ENCODE results near the gene TMEM178B. TPM values are rescaled to one million over a fixed set of nuclear protein-coding genes. Genes with fewer than 3 reads are reported as not detected.

TMEM178B gene
- total RNA-seq, 3 donors from 2014 or later (not counting 1 experiment from before 2014, with no cell fraction given) = not detected

DNA sequence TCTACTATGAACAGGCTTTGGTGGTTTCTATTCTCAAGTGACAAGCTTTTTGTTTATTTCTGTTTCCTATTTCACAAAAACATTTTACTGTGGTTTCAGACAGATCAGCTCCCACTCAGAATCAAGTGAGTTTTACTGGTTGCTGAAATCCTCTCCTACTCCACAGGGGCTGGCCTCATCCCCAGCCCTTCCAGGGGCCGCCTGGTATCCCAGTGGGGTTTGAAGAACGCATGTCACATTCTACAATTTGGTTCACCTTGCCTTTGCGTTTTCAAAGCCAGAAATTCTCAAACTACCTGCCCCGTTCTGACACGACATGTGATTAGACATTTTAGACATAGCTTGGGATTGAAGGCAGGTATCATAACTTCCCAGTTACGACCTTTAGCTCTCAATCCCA, 316.5 kb downstream of the TMEM178B start:
- Mint-ChIP-seq H3K27ac (no peak overlapping the region), H3K4me3 (no peak overlapping the region), H3K9me3 (no peaks in the 10 kb centered on the region), H3K36me3 (no peaks in the 10 kb centered on the region), H3K27me3 (ENCODE audit: low read depth in 2 of 2) (peaks cover 18 to 26% of the 10 kb centered on the region in 2 donors), H3K4me1 (no peaks in the 10 kb centered on the region)
- WGBS (ENCODE audit: insufficient coverage) = 70% methylated on average over 4 of the region's 6 CpGs
- Histone ChIP-seq H3K27me3 (ENCODE audit: control insufficient read depth, insufficient read depth, low read length) (no peaks in the 10 kb centered on the region), H3K4me3 (ENCODE audit: low read length) (no peak overlapping the region), H3K27ac (ENCODE audit: low read length) (no peak overlapping the region), H3K4me1 (ENCODE audit: control insufficient read depth, insufficient read depth, low read length) (no peaks in the 10 kb centered on the region), H3K9me3 (ENCODE audit: control insufficient read depth, insufficient read depth, low read length) (no peaks in the 10 kb centered on the region), H3K36me3 (ENCODE audit: control insufficient read depth, insufficient read depth, low read length) (no peaks in the 10 kb centered on the region)
- ATAC-seq (no peak), DNase-seq (no peak)
- TF ChIP-seq, protein P1, sequence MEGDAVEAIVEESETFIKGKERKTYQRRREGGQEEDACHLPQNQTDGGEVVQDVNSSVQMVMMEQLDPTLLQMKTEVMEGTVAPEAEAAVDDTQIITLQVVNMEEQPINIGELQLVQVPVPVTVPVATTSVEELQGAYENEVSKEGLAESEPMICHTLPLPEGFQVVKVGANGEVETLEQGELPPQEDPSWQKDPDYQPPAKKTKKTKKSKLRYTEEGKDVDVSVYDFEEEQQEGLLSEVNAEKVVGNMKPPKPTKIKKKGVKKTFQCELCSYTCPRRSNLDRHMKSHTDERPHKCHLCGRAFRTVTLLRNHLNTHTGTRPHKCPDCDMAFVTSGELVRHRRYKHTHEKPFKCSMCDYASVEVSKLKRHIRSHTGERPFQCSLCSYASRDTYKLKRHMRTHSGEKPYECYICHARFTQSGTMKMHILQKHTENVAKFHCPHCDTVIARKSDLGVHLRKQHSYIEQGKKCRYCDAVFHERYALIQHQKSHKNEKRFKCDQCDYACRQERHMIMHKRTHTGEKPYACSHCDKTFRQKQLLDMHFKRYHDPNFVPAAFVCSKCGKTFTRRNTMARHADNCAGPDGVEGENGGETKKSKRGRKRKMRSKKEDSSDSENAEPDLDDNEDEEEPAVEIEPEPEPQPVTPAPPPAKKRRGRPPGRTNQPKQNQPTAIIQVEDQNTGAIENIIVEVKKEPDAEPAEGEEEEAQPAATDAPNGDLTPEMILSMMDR (IDR thresholded peaks at IDR 0.05) = no peak
- intact Hi-C loops (cut with micrococcal nuclease) = no loop called here

DNA sequence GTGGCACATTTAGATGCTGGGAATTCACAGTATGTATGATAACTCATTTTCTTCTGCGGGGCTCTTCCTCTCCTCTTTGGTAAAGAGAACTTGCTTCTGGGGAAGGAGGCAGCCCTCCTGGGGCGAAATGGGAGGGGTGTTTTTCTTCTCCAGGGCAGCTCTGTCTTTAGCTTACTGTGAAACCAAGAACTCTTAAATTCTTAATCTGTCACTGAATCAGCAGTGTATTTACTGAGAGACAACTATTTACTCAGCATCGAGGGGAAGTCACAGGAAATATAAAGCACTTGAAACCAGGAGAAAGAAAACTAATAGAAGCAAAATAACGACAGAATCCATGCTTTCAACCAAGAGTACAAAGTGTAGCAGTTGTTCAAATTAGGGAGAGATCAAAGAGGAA, 319.2 kb downstream of the TMEM178B start:
- 61% methylated on average over 2 of the region's 4 CpGs for WGBS (ENCODE audit: insufficient coverage)
- Mint-ChIP-seq H3K4me3 (no peak overlapping the region), H3K27me3 (ENCODE audit: low read depth in 2 of 2) (peaks cover 9 to 14% of the 10 kb centered on the region in 2 donors), H3K36me3 (no peaks in the 10 kb centered on the region), H3K27ac (no peak overlapping the region), H3K4me1 (no peaks in the 10 kb centered on the region), H3K9me3 (no peaks in the 10 kb centered on the region)
- Histone ChIP-seq H3K4me1 (ENCODE audit: control insufficient read depth, insufficient read depth, low read length) (no peaks in the 10 kb centered on the region), H3K36me3 (ENCODE audit: control insufficient read depth, insufficient read depth, low read length) (no peaks in the 10 kb centered on the region), H3K9me3 (ENCODE audit: control insufficient read depth, insufficient read depth, low read length) (no peaks in the 10 kb centered on the region), H3K4me3 (ENCODE audit: low read length) (no peak overlapping the region), H3K27ac (ENCODE audit: low read length) (no peak overlapping the region), H3K27me3 (ENCODE audit: control insufficient read depth, insufficient read depth, low read length) (no peaks in the 10 kb centered on the region)
- TF ChIP-seq, protein P1 (IDR thresholded peaks at IDR 0.05) = no peak
- DNase-seq = no peak
- no peak for ATAC-seq
- intact Hi-C loops (cut with micrococcal nuclease) = no loop called here

- H3K36me3 Mint-ChIP-seq = no peaks in the 10 kb centered on the region
- ATAC-seq = no peak
- H3K27me3 Mint-ChIP-seq (ENCODE audit: low read depth in 2 of 2) = peaks cover 11 to 43% of the 10 kb centered on the region in 2 donors
- H3K27ac Mint-ChIP-seq = no peak overlapping the region
- no peak overlapping the region for H3K4me3 ChIP-seq (ENCODE audit: low read length)
- no peaks in the 10 kb centered on the region for H3K4me1 ChIP-seq (ENCODE audit: control insufficient read depth, insufficient read depth, low read length)
- no peaks in the 10 kb centered on the region for H3K27me3 ChIP-seq (ENCODE audit: control insufficient read depth, insufficient read depth, low read length)
- no peak for DNase-seq
- 83% methylated on average over 7 of the region's 7 CpGs for WGBS (ENCODE audit: insufficient coverage)
- no peaks in the 10 kb centered on the region for H3K9me3 Mint-ChIP-seq
- no peaks in the 10 kb centered on the region for H3K9me3 ChIP-seq (ENCODE audit: control insufficient read depth, insufficient read depth, low read length)
- intact Hi-C loops (cut with micrococcal nuclease) = no loop called here
- H3K36me3 ChIP-seq (ENCODE audit: control insufficient read depth, insufficient read depth, low read length) = no peaks in the 10 kb centered on the region
- TF ChIP-seq, protein P1 (IDR thresholded peaks at IDR 0.05) = no peak
- H3K4me3 Mint-ChIP-seq = no peak overlapping the region
- H3K4me1 Mint-ChIP-seq = no peaks in the 10 kb centered on the region
- no peak overlapping the region for H3K27ac ChIP-seq (ENCODE audit: low read length)
Observed at GRCh38 chr7:141397236-141398163, 323.6 kb downstream of the TMEM178B start.

Measured in natural killer cell (primary cell).